GM18526 (cell line): ENCODE measurements around the gene CLEC4D.

Experiments
- POLR2A ChIP-seq: IDR thresholded peaks from 3 replicates; pipeline ENCODE4 v1.6.1; 2011; ENCODE audit not compliant: insufficient read length; ENCODE audit errors: extremely low read depth

Gene CLEC4D

GRCh38 chr12:8513256-8513655, at the start of gene CLEC4D:
TSS of gene CLEC4D (plus strand) at chr12:8513503. CDS start at chr12:8513733, 230 bp downstream.
- no peak for TF ChIP-seq POLR2A

GRCh38 chr12:8465301-8465996, 47.9 kb upstream of the CLEC4D start:
- no peak for TF ChIP-seq POLR2A

- no peak for TF ChIP-seq POLR2A
Observed at GRCh38 chr12:8466241-8466640, 47.1 kb upstream of the CLEC4D start.

- TF ChIP-seq POLR2A: no peak
Observed at GRCh38 chr12:8471090-8471489, 42.2 kb upstream of the CLEC4D start.

GRCh38 chr12:8475508-8476203, 37.6 kb upstream of the CLEC4D start:
- TF ChIP-seq POLR2A: no peak

GRCh38 chr12:8482571-8483061, 30.7 kb upstream of the CLEC4D start:
- TF ChIP-seq POLR2A: no peak

- TF ChIP-seq POLR2A: no peak
Observed at GRCh38 chr12:8483079-8483478, 30.2 kb upstream of the CLEC4D start.

GRCh38 chr12:8491646-8492530, 21.4 kb upstream of the CLEC4D start:
- TF ChIP-seq POLR2A: no peak

DNA sequence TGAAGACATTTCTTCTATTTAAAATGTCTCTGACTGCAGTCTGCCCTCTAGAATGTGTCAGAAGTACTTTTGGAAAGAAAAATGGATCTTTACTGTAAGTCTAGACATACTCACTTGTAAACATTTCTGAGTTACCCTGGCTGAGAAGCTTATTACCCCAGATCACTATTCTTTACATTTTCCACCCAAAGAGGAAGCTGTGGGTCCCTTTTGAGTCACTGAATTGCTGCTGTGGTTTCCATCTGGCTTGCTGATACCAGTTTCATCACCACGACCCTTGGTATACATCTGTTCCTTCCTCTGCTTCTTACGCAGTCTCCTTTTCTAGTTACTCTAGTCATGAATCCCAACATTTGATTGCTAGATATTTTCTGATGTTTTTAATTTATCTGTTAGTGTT, 20.2 kb upstream of the CLEC4D start:
- no peak for TF ChIP-seq POLR2A

DNA sequence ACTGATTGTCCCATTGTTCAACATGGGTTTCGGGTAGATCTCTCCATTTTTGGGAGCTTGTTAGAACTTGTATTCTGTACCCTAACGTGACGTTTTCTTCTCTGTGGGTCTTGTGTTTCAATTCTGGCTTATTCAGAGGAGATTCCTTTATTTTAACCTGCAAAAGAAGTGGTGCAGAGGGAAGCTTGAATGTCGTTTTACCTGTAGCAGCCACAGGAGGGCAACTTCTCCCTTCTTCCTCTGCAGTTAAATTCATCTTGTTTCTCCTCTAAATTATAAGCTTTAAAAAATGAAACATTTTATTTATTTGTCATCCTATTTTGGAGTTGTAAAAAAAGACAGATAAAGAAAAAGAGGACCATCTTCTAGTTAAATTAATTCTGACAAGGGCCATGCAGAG, 13.7 kb upstream of the CLEC4D start:
- no peak for TF ChIP-seq POLR2A

GRCh38 chr12:8501720-8502119, 11.6 kb upstream of the CLEC4D start:
- TF ChIP-seq POLR2A: no peak

DNA sequence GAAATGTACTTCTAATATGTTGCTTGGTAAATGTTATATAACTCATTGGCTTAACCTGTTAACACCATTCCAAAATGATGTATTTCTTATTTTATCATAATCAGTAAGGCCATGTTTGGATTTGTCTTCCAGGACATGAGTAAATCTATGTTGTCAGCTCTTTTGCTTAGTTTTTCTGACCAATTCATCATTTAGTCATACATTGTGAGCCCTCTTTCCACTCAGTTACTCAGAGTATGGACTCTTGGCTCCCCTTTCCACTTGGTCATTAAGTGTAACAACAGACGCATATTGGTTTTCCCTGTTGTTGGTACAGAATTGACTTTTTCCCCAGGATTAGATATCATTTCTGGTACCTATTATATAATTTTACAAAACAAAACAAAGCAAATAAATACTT, 9.0 kb upstream of the CLEC4D start:
- no peak for TF ChIP-seq POLR2A

GRCh38 chr12:8507596-8507995, 5.7 kb upstream of the CLEC4D start:
- TF ChIP-seq POLR2A: no peak

DNA sequence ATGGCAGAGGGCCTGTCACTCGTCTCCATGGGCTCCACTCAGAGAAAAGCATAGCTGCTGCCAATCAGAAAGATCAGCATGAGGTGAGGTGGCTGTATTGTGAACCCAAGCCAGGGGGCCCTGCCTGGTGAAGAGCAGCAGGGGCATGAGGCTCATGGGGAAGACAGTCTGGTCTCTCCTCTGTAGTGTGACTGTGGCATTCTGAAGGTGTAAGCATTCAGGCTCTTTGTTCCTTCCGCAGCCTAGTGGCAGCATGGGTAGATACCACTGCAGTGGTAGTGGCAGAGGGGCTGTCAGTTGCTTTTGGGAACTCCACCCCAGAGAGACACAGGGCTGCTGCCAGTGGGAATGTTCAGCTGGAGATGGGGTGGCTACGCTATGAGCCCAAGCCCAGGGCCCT, 5.1 kb upstream of the CLEC4D start:
- no peak for TF ChIP-seq POLR2A

- TF ChIP-seq POLR2A: no peak
Observed at GRCh38 chr12:8508910-8509841, 4.1 kb upstream of the CLEC4D start.

DNA sequence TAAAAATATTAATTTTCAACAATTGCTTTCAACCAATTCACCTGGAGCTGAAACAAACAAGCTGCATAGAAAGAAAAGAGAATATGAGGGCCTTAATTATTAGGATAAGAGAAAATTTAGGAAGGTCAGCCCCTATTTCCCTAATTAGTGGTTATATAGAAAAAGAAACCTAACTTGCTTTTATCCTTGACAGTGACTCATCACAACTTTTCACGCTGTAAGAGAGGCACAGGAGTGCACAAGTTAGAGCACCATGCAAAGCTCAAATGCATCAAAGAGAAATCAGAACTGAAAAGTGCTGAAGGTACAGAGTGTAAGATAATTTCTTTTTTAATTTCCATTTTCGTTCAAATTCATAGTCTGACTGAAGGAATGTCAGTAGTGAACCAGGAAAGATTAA, 4.7 kb downstream of the CLEC4D start:
- no peak for TF ChIP-seq POLR2A
